NCI-H446 (cell line): Measurements from ENCODE around the gene FOXO3.
"Not testable (repeated sequence)": the region's sequence is repeated elsewhere in the genome, so short reads cannot be mapped to it uniquely, and the experiment has no call there.

Experiments used
- DNase-seq, 2 experiments: peaks; one replicate each; lab custom pipeline; 2025; lab: John Stamatoyannopoulos, UW

Gene FOXO3

DNA sequence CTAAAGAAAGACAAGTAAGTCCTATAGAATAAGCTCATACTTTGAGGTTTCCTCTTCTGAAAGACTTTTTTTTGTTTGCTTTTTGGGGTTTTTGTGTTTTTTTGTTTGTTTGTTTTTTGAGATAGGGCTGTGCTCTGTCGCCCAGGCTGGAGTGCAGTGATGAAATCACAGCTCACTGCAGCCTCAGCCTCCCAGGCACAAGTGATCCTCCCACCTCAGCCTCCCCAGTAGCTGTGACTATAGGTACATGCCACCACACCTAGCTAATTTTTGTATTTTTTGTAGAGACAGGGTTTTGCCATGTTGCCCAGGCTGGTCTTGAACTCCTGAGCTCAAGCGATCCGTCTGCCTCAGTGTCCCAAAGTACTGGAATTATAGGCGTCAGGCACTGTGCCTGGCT is 98.1 kb downstream of the FOXO3 start:
- not testable (repeated sequence) for DNase-seq

DNA sequence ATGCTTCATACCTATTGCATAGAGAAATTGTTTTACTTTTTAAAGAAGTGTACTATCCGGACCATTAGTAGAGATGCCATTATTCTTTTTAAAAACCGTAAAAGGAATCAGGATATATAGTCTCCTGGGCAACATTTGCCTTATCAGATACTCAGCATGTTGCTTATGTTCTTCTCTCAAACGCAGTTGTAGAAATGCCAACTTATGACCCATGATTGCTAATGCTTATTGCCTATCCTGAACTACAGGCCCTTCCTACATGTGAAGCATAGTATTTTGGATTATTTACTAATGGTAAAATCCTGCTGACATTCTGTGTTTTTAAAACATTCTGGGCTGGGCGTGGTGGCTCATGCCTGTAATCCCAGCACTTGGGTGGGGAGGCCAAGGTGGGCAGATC is 99.5 kb downstream of the FOXO3 start:
- no peak for DNase-seq

DNA sequence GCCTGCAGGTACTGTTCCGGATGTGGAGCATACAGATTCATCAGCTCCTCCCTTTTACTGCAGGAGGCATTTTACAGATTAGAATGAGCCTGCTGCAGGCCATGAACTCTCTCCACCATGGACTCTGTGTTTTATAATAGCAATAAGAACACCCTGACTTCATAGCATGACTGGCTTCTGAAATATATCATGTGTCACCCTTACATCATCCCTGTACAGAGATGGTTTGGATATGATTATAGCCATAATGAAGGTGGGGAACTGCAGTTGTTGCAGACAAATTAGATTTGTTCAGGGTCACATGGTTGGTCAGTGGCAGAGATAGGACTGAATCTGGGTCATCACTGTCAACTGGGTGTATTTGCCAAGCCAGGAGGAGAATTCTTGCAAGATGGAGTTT is 100.7 kb downstream of the FOXO3 start:
- DNase-seq = no peak

DNA sequence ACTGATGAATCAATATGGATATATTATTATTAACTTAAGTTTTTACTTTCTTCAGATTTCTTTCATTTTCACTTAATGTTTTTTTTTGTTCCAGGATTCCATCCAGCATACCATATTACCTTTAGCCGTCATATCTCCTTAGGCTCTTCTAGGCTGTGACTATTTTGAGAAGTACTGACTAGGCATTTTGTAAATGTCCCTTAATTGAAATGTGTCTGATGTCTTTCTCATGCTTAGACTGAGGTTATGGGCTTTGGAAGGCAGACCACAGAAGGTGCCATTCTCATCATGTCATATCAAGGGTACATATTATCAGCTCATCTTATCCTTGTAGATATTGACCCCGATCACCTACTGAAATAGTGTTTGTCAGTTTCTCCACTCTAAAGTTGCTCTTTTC is 101.3 kb downstream of the FOXO3 start:
- no peak for DNase-seq

DNA sequence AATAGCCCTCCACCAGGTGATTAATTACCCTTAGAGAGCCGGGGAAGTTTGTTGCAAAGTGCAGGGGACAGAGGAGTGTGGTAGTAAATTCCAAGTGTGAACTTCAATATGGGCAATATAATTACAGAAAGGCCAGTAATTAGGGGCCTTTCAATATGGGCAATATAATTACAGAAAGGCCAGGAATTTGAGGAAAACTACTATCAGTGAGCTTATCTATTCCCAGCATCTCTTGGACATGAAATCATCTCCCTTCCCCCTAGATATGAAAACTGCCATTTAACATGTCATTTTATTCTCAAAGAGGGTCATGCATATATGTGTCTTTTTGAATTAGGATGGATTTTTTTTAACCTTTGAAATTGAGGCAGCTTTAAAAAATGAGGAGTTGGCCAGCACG is 102.0 kb downstream of the FOXO3 start:
- no peak for DNase-seq

DNA sequence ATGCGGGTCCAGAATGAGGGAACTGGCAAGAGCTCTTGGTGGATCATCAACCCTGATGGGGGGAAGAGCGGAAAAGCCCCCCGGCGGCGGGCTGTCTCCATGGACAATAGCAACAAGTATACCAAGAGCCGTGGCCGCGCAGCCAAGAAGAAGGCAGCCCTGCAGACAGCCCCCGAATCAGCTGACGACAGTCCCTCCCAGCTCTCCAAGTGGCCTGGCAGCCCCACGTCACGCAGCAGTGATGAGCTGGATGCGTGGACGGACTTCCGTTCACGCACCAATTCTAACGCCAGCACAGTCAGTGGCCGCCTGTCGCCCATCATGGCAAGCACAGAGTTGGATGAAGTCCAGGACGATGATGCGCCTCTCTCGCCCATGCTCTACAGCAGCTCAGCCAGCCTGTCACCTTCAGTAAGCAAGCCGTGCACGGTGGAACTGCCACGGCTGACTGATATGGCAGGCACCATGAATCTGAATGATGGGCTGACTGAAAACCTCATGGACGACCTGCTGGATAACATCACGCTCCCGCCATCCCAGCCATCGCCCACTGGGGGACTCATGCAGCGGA is 102.9 kb downstream of the FOXO3 start:
- not testable (repeated sequence) for DNase-seq

DNA sequence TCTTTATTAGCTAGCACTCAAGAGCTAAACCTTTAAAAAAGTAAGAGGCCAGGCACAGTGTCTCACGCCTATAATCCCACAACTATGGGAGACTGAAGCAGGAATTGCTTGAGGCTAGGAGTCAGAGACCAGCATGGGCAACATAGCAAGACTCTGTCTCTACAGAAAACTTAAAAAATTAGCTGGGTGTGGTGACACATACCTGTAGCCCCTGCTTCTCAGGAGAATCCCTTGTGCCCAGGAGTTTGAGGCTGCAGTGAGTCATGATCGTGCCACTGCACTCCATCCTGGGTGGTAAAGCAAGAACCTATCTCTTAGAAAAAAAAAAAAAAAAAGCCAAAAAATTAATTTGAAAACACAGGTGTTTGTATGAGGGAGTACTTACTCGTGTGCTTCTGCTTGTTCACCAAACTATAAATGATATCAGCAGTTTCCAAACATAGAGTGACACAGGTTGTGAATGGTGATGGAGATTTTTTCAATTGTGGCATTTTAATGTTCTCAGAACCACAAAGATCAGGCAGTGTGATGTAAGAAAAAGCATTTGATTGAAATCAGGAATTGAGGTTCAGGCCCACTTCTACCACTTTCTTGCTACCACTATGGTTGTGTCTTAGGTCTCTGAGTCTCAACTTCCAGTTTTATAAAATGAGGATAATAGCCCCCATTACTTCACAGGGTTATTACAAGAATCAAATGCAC is 104.9 kb downstream of the FOXO3 start:
- DNase-seq = no peak

DNA sequence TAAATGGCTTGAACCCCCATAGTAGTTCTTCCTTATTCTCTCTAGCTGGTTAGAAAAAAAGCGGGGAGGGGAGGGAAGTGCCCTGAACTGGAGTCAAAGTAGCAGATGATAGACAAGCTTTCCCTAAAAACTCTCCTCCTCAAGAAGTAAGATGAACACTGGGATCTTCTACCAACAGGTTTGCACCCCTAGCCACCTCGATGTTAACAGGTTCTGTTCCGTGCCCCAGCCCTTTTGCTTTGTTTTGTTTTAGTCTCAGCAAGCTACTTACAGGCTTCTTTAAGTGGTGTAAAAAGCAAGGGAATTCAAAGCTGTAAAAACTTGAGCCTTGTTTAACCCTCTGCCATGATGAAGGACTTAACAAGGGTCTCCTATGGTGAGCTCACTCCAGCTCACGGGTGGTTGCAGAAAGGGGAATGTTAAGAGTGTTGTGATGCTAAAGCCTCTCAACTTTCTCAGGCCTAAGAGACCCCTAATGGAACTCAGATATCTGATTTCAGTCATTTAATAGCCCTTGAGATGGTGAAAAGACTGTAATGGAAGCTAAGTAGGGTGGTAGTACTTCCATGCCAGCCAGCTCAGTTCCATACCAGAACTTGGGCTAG is 106.0 kb downstream of the FOXO3 start:
- DNase-seq = no peak

DNA sequence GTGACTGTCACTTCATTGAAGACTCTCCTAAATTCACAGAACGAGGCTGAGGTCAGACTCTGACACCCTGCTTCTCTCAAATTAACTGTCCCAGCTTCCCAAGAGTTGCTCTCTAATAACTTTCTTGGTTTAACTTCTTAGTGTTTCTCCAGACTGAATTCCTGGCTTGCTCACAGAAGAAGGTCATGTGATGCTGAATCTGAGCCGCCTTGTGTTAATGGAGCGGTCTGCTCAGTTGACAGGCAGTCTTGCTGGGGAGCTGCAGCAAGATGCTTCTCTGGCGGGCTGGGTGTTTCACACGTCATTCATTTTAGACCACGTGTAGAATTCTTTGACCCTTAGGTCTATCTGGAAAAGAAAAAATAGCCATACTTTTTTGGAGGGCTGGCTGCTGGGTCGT is 107.3 kb downstream of the FOXO3 start:
- DNase-seq = no peak

DNA sequence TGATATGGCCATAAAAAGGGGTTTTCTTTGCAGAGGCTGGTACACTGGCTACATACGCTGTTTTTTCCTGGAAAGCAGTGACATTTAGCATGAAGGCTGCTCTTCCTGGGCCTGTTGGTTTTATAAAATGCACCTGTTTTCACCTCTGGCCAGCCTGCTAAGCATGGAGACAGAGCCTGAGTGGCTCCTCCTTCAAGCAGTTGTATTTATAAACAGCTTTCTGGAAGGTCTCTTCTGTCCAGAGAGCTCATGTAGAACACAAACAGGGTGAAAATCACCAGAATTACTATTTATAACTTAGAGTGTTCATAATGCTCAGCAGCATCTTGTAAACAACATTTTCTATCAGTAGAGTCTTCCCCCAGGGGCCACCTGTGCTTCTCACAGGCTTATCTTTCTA is 109.0 kb downstream of the FOXO3 start:
- DNase-seq = no peak

DNA sequence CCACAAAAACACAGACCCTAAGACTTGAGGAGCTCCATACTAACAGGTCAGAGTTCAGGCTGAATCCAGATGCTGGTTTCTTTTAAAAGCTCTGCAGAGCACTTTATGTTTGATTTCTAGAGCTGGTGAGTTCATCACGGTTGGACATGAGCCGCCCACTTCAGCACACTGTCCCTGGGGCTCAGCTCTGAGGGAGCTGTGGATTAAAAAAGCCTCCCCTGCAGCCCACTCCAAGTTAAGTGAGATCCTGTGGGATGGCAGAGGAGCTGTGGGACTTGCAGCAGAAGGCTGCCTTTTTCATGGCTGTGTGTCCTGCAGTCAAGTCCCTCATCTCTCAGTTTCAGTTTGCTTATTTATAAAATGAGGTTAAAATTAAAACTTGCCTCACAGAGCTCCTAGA is 110.5 kb downstream of the FOXO3 start:
- no peak for DNase-seq

DNA sequence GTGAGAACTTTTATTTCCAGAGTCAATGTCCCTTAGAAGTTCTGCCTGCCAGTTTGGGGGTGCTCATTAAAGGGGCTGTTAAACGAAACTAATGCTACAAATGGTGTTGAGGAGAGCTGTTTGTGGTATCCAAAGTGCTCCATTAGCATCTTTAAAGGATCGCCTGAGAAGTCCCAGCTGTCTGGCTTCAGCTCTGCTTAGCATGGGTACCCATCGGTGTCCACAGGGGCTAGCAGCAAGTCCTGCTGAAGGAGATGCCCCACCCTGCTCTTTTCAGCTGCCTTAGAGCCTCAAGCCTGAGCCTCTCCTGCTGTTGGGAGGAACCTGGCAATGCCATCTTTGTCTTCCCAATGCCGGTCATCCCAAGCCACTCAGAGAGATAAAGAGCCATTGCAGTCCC is 111.1 kb downstream of the FOXO3 start:
- DNase-seq = no peak

DNA sequence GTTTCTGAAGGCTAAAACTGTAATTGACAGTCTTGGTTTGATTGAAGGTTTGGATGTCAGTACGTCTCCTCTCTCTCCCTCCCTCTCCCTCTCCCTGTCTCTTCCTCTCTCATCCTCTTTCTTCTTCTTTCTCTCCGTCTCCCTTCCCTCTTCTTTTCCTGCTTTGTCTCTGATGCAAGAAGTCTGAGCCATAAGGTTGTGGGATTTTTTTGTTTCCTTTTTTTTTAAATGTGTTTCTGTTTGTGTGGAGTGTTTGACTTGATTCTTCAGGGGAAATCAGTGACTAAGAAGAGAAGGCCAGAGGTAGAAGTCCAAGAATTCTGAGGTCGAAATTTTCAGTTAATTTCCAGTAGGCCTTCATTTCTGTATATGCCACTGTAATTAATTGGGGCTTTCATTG is 111.9 kb downstream of the FOXO3 start:
- DNase-seq = no peak

DNA sequence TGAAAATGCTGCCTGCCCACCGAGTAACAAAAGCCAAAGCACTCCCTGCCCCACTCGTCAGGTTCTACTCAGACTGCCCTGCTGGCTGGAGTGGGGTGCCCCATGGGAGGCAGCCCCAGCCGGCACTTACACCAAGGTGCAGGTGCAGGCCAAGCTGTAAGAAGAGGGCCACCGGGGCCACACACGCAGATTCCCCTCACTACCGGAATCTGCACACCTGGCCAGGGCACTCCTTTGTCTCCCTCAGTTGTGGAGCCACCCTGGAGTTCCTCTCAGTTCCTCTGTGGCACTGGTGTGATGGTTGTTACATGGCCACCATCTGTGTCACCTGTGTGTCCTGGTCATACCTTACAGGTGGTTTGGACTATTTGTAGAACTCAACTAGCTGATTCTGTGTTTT is 112.4 kb downstream of the FOXO3 start:
- DNase-seq = no peak

DNA sequence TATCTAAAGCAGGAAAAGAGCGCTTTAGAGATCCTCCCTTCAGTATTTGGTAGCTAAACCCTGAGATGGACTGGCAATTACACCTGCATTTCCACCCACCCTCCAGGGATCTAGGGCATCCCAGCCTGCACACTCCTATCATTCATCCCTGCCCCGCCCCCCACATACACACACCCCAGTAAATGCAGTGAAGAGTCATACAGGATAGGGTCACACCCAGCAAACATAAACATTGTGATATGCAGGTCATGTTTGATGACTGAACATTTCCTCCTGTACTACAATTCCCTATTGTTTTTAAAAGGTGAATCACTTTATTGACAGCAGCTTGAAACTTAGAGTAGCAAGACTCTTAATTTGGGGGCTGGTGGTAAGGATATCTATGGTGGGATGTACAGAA is 112.9 kb downstream of the FOXO3 start:
- DNase-seq = no peak

DNA sequence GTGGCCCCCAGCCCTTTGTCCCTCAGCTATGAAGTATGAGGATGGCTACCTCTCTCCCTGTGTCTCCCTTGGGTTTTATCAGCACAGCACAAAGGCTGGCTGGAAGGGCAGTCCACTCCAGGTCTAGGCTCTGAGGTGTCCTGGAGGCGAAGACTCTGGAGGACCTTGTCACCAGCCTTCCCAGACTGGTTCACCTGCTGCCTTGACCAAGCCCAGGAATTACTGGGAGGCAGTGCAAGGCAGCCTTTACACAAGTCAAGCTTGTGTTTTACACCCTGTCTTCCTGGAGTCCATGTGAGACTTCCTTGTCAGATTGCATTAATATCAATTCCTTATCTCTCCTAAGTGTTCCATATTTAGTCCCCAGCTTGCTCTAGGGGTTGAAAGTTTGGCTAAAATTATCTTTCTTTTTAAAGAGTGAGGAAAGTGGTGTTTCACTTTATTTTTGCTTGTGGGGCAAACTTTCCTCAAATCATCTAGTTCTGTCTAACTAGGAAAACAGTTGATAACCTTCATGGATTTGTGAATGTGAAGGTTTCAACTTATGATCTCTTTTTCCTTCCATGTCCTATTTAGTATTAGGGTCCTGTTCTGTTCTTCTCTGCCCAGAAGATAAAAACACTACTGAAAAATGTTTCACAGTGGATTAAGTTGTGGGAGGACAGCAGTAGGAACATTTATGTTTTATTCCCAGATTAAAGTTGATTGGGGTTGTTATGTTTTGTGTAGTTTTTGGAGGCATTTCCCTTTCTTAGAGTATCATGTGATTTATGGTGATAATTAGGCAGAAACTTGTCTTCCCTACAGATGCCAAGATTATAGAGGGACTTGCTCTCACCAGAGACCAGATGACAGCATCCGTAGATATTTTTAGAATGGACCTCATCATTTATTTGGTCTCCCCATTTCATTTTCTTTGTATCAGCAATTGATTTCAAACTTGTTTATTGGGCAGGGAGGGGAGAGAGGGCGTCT is 114.8 kb downstream of the FOXO3 start:
- peak in 1 of 2 experiments; percentile 16 for DNase-seq

DNA sequence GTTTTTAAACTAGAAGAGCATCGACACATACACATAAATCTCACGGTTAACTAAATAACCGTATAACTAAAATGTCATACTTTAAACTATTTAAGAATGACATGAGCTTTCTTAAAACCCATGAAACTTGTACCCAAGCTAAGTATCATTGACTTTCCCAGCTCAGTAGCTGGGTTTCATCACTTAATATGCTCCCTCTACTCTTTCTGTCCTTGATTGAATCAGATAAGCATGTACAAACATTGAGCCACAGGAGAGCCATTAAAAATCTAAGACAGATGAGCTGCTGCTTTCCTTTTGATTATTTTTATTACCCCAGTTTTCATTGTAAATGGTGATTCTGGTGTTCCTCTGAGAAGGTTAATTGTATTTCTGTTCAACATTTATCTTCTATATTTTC is 115.8 kb downstream of the FOXO3 start:
- no peak for DNase-seq

DNA sequence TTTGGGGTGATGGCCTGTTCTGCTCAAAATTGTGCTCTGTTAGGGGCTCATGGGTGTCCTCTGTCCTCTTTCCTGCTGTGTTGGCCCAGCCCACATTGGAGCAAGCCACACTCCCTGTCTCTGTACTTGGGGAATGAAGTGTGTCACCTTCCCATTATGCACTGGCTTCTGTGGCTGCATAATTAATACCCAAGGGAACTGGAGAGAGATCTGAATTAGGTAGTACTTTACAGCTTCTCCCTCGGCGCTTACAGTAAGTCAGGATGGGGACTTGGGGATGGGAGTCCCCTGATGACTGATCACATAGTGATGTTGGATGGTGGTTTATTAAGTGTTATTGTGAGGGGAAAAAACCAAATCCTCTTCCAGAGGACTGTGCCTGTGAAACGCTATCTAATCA is 116.6 kb downstream of the FOXO3 start:
- DNase-seq = no peak

DNA sequence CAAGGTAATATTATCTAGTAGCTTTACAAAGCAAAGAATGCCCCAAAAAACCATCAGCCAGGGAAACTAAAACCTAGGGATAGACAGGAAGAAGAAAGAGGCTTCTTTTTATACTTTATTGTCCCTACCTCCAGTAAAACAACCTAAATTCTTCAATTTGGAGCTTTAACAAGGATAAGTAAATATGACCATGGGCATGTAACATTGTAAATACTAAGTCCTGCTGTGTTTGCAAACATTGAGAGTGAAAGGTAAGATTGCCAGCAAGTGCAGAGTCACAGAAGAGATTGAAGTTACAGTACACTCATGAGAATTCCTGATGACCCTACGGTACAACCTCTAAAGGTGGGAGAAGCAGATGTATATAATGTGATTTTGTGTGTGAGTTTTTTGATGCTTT is 117.2 kb downstream of the FOXO3 start:
- no peak for DNase-seq

DNA sequence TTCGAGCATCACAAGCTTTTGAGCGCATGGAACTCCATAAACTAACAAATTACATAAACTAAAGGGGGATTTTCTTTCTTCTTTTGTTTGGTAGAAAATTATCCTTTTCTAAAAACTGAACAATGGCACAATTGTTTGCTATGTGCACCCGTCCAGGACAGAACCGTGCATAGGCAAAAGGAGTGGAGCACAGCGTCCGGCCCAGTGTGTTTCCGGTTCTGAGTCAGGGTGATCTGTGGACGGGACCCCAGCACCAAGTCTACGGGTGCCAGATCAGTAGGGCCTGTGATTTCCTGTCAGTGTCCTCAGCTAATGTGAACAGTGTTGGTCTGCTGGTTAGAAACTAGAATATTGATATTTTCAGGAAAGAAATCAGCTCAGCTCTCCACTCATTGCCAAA is 119.6 kb downstream of the FOXO3 start:
- DNase-seq = not testable (repeated sequence)

DNA sequence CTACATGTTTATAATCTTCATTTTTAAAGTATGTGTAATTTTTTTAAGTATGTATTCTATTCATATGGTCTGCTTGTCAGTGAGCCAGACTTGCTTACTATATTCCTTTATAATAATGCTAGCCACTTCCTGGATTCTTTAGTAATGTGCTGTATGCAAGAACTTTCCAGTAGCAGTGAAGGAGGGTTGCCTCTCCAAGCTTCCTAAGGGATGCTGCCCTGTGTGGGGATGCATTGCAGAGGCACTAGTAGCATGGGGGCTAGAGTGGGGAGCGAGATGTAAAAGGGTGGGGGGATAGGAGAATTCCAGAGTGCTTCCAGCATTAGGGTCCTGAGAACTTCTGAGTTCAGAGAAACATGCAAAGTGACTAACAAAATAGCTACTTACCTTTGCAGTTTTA is 121.0 kb downstream of the FOXO3 start:
- DNase-seq = not testable (repeated sequence)

DNA sequence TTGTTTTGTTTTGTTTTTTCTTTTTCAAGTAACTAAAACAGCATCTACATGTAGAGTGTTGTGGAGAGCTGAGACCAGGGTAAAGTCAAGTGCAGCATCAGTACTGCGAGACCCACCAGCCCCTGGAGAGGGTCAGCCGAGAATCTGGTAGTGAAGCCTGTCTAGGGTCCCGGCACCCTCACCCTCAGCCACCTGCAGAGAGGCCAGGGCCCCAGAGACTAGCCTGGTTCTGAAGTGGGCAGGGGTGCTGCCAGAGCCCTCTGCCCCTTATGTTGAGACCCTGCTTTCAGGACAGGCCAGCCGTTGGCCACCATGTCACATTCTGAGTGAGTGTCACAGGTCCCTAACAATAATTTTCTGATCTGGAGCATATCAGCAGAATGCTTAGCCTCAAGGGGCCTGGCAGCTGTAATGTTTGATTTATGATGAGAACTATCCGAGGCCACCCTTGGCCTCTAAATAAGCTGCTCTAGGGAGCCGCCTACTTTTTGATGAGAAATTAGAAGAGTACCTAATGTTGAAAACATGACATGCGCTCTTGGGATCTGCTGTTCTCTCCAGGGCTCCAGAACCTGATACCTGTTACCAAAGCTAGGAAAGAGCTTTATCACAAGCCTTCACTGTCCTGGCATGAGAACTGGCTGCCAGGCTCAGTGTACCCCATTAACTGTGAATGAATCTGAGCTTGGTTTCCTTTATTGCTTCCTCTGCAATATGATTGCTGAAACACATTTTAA is 121.8 kb downstream of the FOXO3 start:
- not testable (repeated sequence) for DNase-seq
